ENCODE measurements around the gene TMEM135.

- TF ChIP-seq CTCF (conservative IDR thresholded peaks at IDR 0.05; ENCODE audit: low read depth, low read length), result no peak
- no peak for TF ChIP-seq EZH2 (IDR thresholded peaks at IDR 0.05; ENCODE audit: borderline replicate concordance, low read depth, low read length, poor library complexity, severe bottlenecking)
Observed at GRCh38 chr11:87212891-87213290, 175.2 kb downstream of the TMEM135 start.
